Hematopoietic multipotent progenitor cell treated with erythropoietin and hydrocortisone succinate and interleukin-3 and kit ligand, for 15 days (in vitro differentiated cells): Measurements from ENCODE around the gene VMP1.
"Not testable (repeated sequence)": the region's sequence is repeated elsewhere in the genome, so short reads cannot be mapped to it uniquely, and the experiment has no call there.

Experiments
- DNase-seq: peaks from one replicate; pipeline ENCODE4 v3.0.0-alpha.2; 2015; ENCODE audit warnings: low spot score

VMP1 gene

DNA sequence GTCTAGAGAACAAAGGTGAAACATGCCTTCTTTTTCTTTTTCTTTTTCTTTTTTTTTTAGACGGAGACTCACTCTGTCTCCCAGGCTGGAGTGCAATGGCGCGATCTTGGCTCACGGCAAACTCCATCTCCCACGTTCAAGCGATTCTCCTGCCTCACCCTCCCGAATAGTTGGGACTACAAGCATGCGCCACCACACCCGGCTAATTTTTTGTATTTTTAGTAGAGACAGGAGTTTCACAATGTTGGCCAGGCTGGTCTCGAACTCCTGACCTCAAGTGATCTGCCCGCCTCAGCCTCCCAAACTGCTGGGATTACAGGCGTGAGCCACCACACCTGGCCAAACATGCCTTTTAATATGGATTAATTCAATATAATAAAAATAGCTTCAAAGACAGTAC is 47.6 kb downstream of the VMP1 start:
- DNase-seq = not testable (repeated sequence)

DNA sequence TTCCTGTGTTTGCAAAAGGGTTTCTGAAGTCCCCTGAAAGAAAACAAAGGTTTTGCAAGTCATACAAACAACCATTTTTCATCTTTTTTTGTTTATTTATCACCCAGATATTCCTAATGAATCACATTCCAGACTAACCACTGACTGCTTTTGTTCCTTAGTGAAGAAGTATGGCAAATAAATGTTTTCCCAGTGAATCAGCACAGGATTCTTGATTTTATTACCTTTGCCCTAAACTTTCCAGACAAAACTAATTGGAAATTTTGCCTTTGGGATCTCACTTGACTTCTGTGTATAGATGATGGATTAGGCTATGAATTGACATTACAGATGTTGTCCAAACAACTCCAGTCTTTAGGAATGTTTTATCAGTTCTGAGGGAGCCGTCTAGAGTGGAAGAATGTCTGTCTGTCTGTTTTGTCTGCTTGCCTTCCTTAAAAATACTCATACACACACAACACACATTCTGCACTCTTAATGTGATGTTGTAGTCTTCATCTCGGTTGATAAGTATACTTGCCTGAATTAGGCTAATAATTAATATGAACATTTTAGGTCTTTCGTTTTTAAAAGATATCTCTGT is 48.9 kb downstream of the VMP1 start:
- no peak for DNase-seq

DNA sequence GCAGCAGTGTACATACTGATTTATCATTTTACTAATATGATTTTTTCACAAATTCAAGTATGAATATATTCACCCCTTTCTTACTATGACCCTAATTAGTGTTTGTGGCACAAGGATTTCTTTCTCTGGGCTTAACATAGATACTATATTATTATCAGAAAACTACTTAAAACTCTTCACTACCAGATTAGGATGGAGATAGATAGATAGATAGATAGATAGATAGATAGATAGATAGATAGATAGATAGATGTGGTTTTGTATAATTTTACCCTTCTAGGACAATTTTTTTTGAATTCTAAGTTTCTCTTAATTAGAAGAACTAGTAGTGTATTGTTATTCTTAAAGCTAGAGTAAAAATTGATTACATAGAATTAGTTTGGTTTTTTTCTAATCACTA is 49.6 kb downstream of the VMP1 start:
- no peak for DNase-seq

DNA sequence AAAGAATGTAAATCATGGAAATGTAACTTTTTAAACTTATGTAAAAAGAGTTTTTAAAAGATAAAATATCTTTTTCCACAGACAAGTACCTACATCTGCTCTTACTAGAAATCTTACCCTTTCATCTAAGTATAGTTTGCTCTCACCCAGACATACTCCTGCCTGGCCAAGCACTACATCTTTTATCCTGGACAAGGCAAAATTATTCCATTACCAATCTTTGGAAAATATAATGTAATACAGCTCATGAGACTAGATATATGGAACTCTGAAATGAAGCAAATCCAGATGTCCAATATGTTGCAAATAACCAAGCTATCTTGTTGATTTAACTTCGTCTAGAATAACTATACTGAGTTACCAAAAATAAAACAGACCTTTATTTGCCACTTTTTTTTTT is 50.0 kb downstream of the VMP1 start:
- no peak for DNase-seq

DNA sequence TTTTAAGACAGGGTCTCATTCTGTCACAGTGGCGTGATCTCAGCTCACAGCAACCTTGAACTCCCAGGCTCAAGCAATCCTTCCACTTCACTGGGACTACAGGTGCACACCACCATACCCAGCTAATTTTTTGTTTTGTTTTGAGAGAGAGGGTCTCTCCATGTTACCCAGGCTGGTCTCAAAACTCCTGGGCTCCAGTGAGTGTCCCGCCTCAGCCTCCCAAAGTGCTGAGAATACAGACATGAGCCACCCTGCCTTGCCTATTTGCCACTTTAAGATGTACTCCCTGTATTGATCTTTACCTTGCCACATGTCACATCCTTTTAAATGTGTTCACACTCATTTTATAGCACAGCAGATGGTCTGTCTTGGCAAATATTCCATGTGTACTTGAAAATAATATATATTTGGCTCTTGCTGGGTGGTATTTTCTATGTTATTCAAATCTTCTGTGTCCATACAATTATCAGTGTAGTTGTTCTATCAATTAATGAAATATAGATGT is 50.5 kb downstream of the VMP1 start:
- no peak for DNase-seq

DNA sequence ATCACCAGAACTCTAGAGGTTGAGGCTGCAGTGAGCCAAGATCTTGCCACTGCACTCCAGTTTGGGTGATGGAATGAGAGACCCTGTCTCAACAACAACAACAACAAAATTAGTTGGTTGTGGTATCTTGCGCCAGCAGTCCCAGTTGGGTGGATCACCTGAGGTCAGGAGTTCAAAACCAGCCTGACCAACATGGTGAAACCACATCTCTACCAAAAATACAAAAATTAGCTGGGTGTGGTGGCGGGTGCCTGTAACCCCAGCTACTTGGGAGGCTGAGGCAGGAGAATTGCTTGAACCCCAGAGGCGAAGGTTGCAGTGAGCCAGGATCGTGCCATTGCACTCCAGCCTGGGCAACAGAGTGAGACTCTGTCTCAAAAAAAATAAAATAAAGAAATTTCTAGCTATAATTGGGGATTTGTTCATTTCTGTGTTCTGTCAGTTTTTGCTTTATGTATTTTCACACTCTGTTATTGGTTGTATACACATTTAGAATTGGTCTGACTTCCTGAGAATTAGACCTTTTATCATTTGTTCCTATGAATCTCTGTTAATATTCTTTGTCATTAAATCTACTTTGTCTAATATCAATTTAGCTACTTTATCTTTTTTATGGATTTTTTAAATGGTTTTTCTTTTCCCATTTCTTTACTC is 51.7 kb downstream of the VMP1 start:
- DNase-seq = not testable (repeated sequence)

DNA sequence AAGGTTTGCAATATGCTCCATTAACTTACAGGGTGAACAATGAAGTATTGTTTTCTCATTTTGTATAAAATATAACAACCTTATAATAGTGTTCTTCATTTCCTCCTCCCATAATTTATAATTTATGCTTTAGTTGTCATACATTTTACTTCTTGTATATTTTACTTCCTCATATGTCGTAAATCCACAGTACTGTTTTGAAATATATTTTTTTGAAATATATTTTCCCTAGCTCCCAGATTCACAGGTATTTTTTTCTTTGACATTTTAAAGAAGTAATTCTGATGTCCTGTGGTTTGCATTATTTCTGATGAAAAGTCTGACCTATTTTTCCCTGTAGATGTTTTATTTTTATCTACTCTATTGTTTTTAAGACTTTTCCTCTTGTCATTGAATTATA is 52.7 kb downstream of the VMP1 start:
- no peak for DNase-seq

DNA sequence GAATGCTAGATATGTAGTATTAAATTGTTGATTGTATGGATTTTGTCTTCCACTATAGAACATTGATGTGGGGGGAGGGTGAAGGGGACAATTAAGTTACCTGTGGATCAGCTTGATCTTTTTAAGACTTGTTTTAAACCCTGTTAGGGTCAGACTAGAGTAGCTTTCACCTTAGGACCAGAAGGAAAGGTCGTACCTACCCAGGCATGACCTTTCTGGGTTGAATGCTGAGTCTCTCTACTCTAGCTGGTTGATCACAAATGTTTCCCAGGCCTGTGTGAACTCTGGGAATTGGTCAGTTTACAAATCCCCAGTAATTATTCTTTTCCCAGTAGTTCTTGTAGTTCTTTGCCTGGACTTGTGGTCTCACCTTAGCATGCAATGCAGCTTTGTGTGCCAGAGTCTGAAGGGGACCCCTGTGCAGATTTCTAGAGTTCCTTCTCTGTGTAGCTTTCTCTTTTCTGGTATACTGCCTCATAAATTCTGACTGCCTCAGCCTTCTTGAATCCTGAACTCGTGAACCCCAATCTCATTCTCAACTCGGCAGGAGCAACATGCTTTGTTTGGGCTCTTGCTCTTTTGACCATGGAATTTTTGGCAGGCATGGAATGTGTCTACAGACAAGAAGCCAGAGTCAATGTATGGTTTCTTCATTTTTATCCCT is 54.1 kb downstream of the VMP1 start:
- no peak for DNase-seq

DNA sequence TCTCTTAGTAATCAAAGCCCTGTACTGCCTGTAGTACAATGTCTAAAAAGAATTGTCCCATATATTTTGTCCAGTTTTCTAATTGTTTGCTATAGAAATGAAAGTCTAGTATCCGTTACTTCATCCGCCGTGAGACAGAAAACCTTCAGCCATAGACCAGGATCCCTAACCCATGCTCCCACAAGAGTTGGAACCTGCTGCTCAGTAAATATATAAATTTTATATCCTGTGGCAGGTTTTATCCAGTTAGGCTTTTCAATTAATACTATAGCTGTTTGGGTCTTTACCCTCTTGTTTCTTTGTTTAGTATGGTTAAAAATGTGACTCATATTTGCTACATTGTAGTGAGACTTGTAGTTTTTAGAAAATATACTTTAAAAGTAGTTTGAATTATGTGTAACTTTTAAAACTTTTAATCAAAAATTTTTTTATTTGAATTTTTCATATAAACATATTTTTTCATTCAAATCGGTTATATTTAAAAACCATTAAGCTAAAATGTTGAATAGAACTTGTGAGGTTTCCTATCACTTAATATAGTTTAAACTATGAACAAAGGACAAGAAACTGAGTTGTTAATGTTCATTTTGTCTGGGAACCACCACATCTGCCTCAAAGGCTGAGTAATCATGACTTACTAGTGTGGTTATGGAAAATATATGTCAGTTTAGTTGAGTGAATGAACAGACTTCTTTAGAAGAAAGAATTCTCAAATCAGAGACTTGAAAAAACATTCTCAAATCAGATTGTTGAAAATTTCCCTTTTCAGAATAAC is 54.8 kb downstream of the VMP1 start:
- DNase-seq = no peak

DNA sequence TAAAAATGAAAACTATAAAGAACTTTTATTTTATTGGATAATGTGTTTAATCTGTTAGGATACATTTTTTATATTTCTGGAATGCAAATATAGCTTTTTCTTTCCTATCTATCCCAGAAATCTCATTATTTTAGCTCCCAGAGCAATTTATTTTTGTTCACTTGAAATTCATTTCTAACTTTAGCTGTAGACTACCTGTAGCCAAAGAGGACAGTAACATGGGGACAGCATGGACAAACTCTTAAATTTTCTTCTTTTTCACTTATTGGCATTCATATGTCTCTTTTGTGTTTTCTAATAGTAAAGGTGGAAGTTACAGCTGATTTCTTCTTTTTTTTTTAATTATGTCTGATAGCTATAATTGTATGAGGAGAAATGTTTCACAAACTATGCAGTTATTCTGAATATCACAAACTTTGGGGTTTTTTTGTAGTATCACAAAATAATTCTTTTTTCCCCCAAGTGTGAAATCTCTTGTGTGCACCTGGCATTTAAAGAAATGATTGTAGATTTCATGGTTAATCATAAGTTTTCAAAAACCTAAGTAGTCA is 55.4 kb downstream of the VMP1 start:
- no peak for DNase-seq

DNA sequence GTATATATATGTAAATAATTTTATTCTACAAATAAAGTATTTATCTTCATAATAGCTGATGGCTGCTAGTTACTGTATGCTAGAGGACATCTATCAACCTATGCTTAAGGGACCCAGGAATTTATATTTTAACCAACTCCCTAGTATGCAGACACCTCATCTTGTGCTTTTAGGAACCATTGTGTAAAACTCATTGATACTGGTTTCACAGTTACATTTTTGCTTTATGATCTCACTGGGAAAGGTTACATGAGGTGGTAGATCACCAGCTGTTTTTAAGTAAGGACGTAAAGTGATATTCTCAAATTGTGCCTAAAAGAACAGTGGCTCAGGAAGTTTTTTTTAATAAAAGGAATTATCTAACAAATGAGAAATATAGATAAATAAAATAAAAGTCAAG is 56.4 kb downstream of the VMP1 start:
- DNase-seq = no peak

DNA sequence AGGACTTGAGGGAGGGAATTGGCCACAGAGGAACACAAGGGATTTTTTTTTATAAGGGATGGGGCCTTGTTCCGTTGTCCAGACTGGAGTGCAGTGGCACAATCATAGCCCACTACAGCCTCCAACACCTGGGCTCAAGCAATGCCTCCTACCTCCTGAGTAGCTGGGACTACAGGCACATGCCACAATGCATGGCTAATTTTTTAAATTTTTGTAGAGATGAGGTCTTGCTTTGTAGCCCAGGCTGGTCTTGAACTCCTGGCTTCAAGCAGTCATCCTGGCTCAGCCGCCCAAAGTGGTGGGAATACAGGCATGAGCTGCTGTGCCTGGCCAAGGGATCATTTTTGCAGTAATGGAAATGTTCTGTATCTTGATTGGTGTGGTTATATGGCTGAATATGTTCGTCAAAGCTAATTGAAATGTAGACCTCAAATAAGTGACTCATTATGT is 56.9 kb downstream of the VMP1 start:
- DNase-seq = no peak

DNA sequence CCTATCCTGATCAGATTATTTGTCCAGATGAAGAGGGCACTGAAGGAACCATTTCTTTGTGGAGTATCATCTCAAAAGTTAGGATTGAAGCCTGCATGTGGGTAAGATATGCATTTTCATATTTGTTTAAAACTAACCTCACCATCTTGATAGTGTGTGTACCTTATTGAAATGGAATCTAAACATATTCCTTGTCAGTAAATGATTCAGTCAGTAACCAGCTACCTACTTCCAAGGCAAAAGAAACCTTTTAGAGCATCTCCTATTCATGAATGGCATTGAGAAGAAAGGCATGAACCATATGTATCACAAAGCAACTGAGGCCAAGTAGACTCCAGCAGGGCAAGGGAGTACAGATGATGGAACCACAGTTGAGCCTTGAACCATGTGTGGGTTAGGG is 57.6 kb downstream of the VMP1 start:
- DNase-seq = no peak

DNA sequence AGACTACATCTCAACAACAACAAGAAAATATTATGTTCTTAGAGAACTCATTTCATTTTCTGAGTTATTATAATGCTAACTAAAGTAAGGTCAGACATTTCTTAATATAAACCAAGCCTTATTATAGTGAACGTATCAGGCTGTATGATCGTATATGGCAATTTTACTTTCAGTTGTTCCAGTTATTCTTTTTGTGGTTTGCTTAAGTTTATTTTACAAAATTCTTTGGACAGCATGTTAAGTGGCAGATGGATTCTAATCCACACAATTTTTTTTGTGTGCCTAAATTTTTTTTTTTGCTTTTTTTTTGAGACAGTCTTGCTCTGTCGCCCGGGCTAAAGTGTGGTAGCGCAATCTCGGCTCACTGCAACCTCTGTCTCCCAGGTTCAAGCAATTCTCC is 59.0 kb downstream of the VMP1 start:
- DNase-seq = no peak

DNA sequence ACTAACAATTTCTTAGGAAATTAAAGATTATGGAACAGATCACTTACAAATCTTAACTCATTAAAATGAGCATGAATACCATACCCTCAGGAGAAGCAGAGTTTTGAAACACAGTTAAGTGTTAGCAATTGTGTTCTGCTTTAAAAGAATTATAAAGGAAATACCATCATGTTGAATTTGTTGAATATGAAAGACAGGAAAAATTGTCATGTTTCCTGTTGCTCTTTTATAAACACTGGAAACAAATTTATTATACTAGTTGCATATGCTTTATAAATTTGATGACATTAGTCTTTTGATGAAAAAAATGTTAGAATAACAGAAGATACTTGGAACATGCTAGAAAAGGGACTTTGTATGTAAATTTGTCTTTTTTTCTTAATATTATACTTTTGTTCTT is 59.7 kb downstream of the VMP1 start:
- DNase-seq = no peak

DNA sequence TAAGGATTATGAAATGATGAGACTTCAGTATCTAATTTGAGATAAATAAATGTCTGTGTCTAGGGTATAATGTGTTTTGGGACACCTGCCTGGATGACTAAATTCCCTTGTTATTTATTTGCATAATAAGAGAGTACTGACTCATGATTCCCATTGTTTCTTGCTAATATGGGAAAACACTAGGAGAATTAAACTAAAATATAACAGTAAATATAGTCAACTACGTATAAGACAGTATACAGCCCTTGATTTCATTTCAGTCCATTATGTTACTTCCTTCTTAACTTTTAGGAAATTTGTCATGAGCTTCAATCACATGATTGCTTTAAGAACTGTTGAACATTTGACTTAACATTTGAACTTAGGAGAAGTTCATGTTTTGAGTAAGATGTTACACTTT is 62.4 kb downstream of the VMP1 start:
- DNase-seq = no peak

DNA sequence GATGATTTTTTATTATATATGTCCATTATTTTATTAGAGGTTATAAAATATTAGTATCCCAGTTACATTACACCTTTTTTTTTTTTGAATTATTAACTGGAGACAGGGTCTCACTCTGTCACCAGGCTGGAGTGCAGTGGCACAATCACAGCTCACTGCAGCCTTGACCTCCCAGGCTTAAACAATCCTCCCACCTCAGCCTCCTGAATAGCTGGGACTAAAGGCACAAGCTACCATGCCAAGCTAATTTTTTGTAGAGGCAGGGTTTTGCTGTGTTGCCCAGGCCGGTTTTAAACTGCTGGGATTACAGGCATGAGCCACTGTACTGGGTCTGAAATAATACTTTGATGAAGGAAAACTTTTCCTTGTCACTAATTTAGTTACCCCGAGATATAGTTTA is 63.6 kb downstream of the VMP1 start:
- DNase-seq = no peak

DNA sequence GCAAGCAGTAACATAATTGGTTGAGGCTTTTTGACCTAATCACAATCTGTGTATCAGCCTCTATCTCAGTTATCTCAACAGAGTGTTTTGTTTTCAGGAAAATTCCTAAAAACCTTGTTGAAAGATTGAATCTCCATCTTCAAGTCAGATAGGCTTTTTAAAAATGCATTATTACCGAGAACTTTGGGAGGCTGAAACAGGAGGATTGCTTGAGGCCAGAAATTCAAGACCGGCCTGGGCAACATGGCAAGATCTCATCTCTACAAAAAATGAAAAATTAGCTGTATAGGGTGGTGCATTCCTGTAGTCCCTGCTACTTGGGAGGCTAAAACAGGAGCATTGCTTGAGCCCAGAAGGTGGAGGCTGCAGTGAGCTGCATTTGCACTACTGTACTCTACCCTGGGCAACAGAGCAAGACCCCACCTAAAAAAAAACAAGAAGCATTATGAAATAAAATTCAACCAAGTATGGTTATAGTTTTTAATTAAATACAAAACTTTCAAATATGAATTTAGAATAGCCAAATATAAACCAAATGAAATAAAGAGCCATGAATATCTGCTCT is 68.4 kb downstream of the VMP1 start:
- DNase-seq = no peak

DNA sequence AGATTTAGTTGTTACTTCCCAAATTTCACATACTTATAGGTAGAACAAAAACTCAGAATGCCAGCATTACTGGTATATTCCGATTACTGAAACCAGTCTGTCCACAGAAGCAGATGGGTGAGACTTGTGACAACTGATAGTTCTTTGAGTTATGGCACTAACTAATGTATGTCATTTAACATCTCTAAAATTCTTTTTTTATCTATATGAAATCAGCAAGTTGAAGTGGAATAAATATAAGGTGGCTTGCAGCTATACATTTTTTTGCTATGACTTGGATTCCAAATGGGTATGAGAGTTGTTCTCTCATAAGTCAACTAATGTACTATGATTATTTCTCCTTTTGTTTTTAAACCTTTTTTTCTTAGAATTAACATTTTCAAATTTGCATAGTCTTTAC is 69.1 kb downstream of the VMP1 start:
- DNase-seq = no peak

DNA sequence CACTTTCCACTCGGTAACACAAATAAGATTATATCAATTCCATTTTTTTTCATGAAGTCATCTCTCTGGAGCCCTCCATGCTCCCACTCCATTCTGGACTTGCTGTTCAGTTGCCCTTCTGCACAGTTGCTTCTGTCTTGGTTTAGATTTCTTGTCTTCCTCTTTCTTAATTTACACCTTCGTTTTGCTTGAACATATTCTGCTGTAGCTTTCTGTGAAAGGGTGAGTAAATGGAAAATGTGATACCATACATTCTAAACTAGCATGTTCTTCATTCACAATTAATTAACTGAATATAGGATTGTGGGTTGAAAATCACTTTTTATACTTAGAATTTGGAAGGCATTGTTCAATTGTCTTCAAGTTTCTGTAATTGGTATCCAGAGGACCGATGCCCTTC is 69.6 kb downstream of the VMP1 start:
- DNase-seq = no peak

DNA sequence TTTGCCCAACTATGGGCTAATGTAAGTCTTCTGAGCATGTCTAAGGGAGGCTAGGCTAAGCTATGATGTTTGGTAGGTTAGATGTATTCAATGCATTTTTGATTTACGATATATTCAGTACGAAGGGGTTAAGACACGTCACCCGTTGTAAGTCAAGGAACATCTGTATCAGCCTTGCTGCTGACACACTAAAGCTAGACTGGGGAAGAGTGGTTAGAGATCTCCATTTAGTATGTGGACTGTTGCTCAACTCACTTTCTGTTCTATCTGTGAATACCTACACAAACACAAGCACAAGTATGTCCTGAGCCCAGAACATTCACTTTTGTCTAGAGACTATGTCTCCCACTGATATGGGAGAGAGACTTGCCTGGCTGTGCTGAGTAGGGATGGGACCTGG is 71.5 kb downstream of the VMP1 start:
- DNase-seq = no peak

DNA sequence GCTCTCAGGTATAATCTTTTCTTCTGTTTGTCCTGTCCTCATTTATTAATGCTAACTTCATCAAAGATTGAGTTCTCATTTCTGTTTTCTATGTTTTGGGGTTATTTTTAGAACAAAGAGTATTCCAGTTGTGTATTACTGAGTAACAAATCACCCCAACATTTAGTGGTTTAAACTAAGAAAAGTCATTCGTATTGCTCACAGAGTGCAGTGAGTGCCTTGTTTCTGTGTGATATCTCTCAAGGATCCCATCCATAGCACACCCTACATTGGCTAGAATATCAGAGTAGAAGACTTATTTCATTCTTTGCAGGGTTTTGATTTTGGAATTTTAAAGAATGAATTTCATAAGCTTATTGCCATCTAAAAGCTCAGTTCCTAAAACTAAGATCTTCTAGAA is 72.1 kb downstream of the VMP1 start:
- no peak for DNase-seq
